ENCODE results near the gene TUBA1B.

Gene TUBA1B

GRCh38 chr12:49089821-49090773 lies 41.1 kb downstream of the TUBA1B start:
- DNase-seq: peak in 1 of 4 experiments; percentile 30

GRCh38 chr12:49088932-49089330 lies 42.3 kb downstream of the TUBA1B start:
- DNase-seq: no peak

GRCh38 chr12:49088150-49088931 lies 42.9 kb downstream of the TUBA1B start:
- peak; percentile 20 to 50 (median 36) for DNase-seq

- no peak for DNase-seq
Observed at GRCh38 chr12:49086116-49086515, 45.1 kb downstream of the TUBA1B start.

- no peak for DNase-seq
Observed at GRCh38 chr12:49084438-49084837, 46.8 kb downstream of the TUBA1B start.

GRCh38 chr12:49079793-49080192 lies 51.4 kb downstream of the TUBA1B start:
- DNase-seq: no peak

All from activated naive CD4-positive, alpha-beta T cell (primary cell).